Colonic mucosa (tissue), 4 donors: ENCODE measurements around the gene DLL1. TPM values are rescaled to one million over a fixed set of nuclear protein-coding genes. Genes with fewer than 3 reads are reported as not detected.

ENCODE experiments used
- DNase-seq: peaks from one replicate; pipeline ENCODE4 v3.0.0-alpha.2; 2020
- H3K27ac ChIP-seq: fragments of 200-600 bp; one replicate; pipeline ENCODE4 v1.8.0; 2021
- H3K27me3 ChIP-seq: fragments of 200-600 bp; one replicate; pipeline ENCODE4 v1.8.0; 2021
- H3K36me3 ChIP-seq: fragments of 200-600 bp; one replicate; pipeline ENCODE4 v1.8.0; 2021
- H3K4me1 ChIP-seq: fragments of 200-600 bp; one replicate; pipeline ENCODE4 v1.8.0; 2021; ENCODE audit warnings: mild to moderate bottlenecking
- H3K4me3 ChIP-seq: fragments of 200-600 bp; one replicate; pipeline ENCODE4 v1.8.0; 2021
- H3K9ac ChIP-seq, 2 donors: one replicate each; pipeline ENCODE4 v1.7.0; 2013; ENCODE audit warnings: control low read depth in 2 of 2, low read depth in 2 of 2, low read length in 2 of 2
- H3K9me3 ChIP-seq: fragments of 200-600 bp; one replicate; pipeline ENCODE4 v1.8.0; 2021
- CTCF ChIP-seq: fragments of 200-600 bp; IDR thresholded peaks from one replicate; pipeline ENCODE4 v1.8.0; 2022; ENCODE audit warnings: antibody characterized with exemption, mild to moderate bottlenecking
- intact Hi-C: fragments of 100-400 bp; cut with DNase I; formaldehyde crosslinking; loops from one replicate; pipeline ENCODE4 v1.14.1; 2022
- total RNA-seq, 2 donors: library from RNA; stranded (reverse); fragmentation: NEBNext Ultra II Directional in 1 of 2; extraction: Animal tissue kit (Norgen Biotek cat#: 25700) in 1 of 2; gene quantifications; one replicate each; pipeline ENCODE4 v1.2.1, GENCODE V29; 2021
- donor health status: healthy.
- donor health status: DM: no; HTN: no; CAD: no.
- donor health status: DM: no; HTN: no; CAD: no.

DLL1 gene
- total RNA-seq, 2 donors from 2014 or later, result 16.1 to 26.8 TPM

- no peak for TF ChIP-seq CTCF
- H3K27me3 ChIP-seq, result peaks cover 10% of the 10 kb centered on the region
- no peaks in the 10 kb centered on the region for H3K9me3 ChIP-seq
- H3K27ac ChIP-seq, result no peak overlapping the region
- intact Hi-C loops, result no loop called here
- no peaks in the 10 kb centered on the region for H3K36me3 ChIP-seq
- H3K4me1 ChIP-seq, result peaks cover 9% of the 10 kb centered on the region
- H3K4me3 ChIP-seq, result no peak overlapping the region
- H3K9ac ChIP-seq, result no peak overlapping the region
- DNase-seq, result no peak
Measured at GRCh38 chr6:170283212-170284081, 7.4 kb downstream of the DLL1 start.

- H3K36me3 ChIP-seq, result no peaks in the 10 kb centered on the region
- no peak overlapping the region for H3K27ac ChIP-seq
- intact Hi-C loops, result no loop called here
- no peak overlapping the region for H3K4me3 ChIP-seq
- no peak overlapping the region for H3K9ac ChIP-seq
- TF ChIP-seq CTCF, result no peak
- H3K4me1 ChIP-seq, result peaks cover 9% of the 10 kb centered on the region
- no peak for DNase-seq
- H3K27me3 ChIP-seq, result peaks cover 3% of the 10 kb centered on the region
- no peaks in the 10 kb centered on the region for H3K9me3 ChIP-seq
Measured at GRCh38 chr6:170282512-170283158, 8.2 kb downstream of the DLL1 start.

GRCh38 chr6:170281331-170282292 lies 9.3 kb downstream of the DLL1 start:
- H3K9me3 ChIP-seq, result no peaks in the 10 kb centered on the region
- no peak for TF ChIP-seq CTCF
- no peaks in the 10 kb centered on the region for H3K36me3 ChIP-seq
- no peak for DNase-seq
- H3K4me3 ChIP-seq, result no peak overlapping the region
- H3K9ac ChIP-seq, result peak overlapping the region in 1 of 2 donors; percentile 66
- no peaks in the 10 kb centered on the region for H3K27me3 ChIP-seq
- no peak overlapping the region for H3K27ac ChIP-seq
- intact Hi-C loops, result no loop called here
- peaks cover 9% of the 10 kb centered on the region for H3K4me1 ChIP-seq

DNA sequence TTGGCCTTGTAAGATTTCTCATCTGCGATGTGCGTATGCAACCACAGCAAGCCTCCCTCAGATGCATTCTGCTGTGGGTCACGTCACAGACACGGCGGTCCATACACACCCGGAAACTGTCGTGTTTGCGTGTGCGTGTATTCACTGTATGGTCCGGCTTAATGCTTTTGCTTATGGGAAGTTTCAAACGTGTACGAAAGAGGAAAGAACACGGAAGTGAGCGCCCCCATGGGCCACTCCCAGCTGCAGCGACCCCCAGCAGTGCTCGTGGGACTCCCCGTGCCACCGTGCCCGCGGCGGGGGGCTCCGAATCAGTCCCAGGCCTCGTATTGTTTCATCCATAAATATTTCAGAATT lies 10.2 kb downstream of the DLL1 start:
- no peaks in the 10 kb centered on the region for H3K9me3 ChIP-seq
- H3K4me1 ChIP-seq, result peaks cover 9% of the 10 kb centered on the region
- no peak for TF ChIP-seq CTCF
- peak overlapping the region; percentile 23 for H3K4me3 ChIP-seq
- intact Hi-C loops, result no loop called here
- DNase-seq, result no peak
- no peaks in the 10 kb centered on the region for H3K27me3 ChIP-seq
- H3K27ac ChIP-seq, result peak overlapping the region; percentile 81
- no peaks in the 10 kb centered on the region for H3K36me3 ChIP-seq
- H3K9ac ChIP-seq, result peak overlapping the region; percentile 44 to 66
